GM12892 (cell line): ENCODE results near the gene PLCH1. TPM values are rescaled to one million over a fixed set of nuclear protein-coding genes. Genes with fewer than 3 reads are reported as not detected.
A peak's percentile ranks its signal among the peaks of the same experiment; 100 is the strongest.

ENCODE experiments used
- DNase-seq: peaks from one replicate; pipeline ENCODE4 v3.0.0; 2011; ENCODE audit not compliant: insufficient read length
- FAIRE-seq: peaks from 2 replicates; lab custom pipeline; 2011; peaks lifted over from hg19 to GRCh38; lab: Jason Lieb, UNC
- POLR2A ChIP-seq: IDR thresholded peaks from 2 replicates; pipeline ENCODE4 v1.6.1; 2011; ENCODE audit warnings: low read depth, low read length, control low read depth
- POLR2AphosphoS5 ChIP-seq: IDR thresholded peaks from 2 replicates; pipeline ENCODE4 v1.6.1; 2011; ENCODE audit warnings: low read depth, low read length, control low read depth
- TAF1 ChIP-seq: IDR thresholded peaks from 2 replicates; pipeline ENCODE4 v1.6.1; 2011; ENCODE audit warnings: low read depth, mild to moderate bottlenecking, control low read depth, low read length, borderline replicate concordance
- polyA plus RNA-seq: library from polyadenylated mRNA; unstranded; fragments of >200 nt; gene quantifications from one replicate; pipeline ENCODE4 v1.2.1, GENCODE V29; 2012; ENCODE audit warnings: missing spikeins, inconsistent platforms; ENCODE audit not compliant: missing spikeins

The PLCH1 gene
- polyA plus RNA-seq: not detected

GRCh38 chr3:155744626-155745324 lies at the start of gene PLCH1:
PLCH1 (minus strand) TSS chr3:155745071; CDS start chr3:155704224, 40,847 bp downstream.
- TF ChIP-seq POLR2A: no peak
- TF ChIP-seq TAF1: no peak
- no peak for TF ChIP-seq POLR2AphosphoS5
- FAIRE-seq: no peak

GRCh38 chr3:155792532-155792931 lies 47.7 kb upstream of the PLCH1 start:
- DNase-seq: no peak
- TF ChIP-seq POLR2A (no peak), TAF1 (no peak), POLR2AphosphoS5 (no peak)
- no peak for FAIRE-seq

More at GRCh38 chr3:155744626-155745324, at the start of gene PLCH1:
- peak; percentile 37 for DNase-seq

GRCh38 chr3:155791190-155791589 lies 46.3 kb upstream of the PLCH1 start:
- FAIRE-seq (no peak), DNase-seq (no peak)
- no peak for TF ChIP-seq POLR2AphosphoS5
- TF ChIP-seq TAF1: no peak
- TF ChIP-seq POLR2A: no peak

GRCh38 chr3:155790272-155790925 lies 45.5 kb upstream of the PLCH1 start:
- FAIRE-seq (no peak), DNase-seq (no peak)
- TF ChIP-seq POLR2A: no peak
- TF ChIP-seq TAF1: no peak
- no peak for TF ChIP-seq POLR2AphosphoS5

- TF ChIP-seq POLR2AphosphoS5 (no peak), POLR2A (no peak), TAF1 (no peak)
- FAIRE-seq: no peak
- DNase-seq: no peak
Observed at GRCh38 chr3:155785662-155786295, 40.9 kb upstream of the PLCH1 start.

GRCh38 chr3:155782390-155782953 lies 37.6 kb upstream of the PLCH1 start:
- DNase-seq: no peak
- TF ChIP-seq POLR2A (no peak), POLR2AphosphoS5 (no peak), TAF1 (no peak)
- no peak for FAIRE-seq

- FAIRE-seq (no peak), DNase-seq (no peak)
Observed at GRCh38 chr3:155780291-155780690, 35.4 kb upstream of the PLCH1 start.

GRCh38 chr3:155778462-155778861 lies 33.6 kb upstream of the PLCH1 start:
- TF ChIP-seq POLR2AphosphoS5 (no peak), POLR2A (no peak), TAF1 (no peak)
- FAIRE-seq (no peak), DNase-seq (no peak)

More at GRCh38 chr3:155780291-155780690, 35.4 kb upstream of the PLCH1 start:
- TF ChIP-seq TAF1 (no peak), POLR2AphosphoS5 (no peak), POLR2A (no peak)

- no peak for TF ChIP-seq TAF1
- TF ChIP-seq POLR2A: no peak
- no peak for TF ChIP-seq POLR2AphosphoS5
- no peak for DNase-seq
- no peak for FAIRE-seq
Observed at GRCh38 chr3:155772801-155773200, 27.9 kb upstream of the PLCH1 start.

GRCh38 chr3:155771126-155771525 lies 26.3 kb upstream of the PLCH1 start:
- TF ChIP-seq TAF1: no peak
- no peak for TF ChIP-seq POLR2A
- TF ChIP-seq POLR2AphosphoS5: no peak
- no peak for DNase-seq
- no peak for FAIRE-seq

- no peak for TF ChIP-seq TAF1
- no peak for TF ChIP-seq POLR2AphosphoS5
- no peak for TF ChIP-seq POLR2A
- DNase-seq: no peak
- FAIRE-seq: no peak
Observed at GRCh38 chr3:155766206-155766605, 21.3 kb upstream of the PLCH1 start.
